Ectodermal cell (in vitro differentiated cells): Measurements from ENCODE around the gene HSD17B3.
"Not testable (repeated sequence)": the region's sequence is repeated elsewhere in the genome, so short reads cannot be mapped to it uniquely, and the experiment has no call there.

Experiments
- H3K27ac ChIP-seq: 2 replicates; pipeline ENCODE4 v1.7.0; 2013; ENCODE audit warnings: mild to moderate bottlenecking, low read depth, low read length; ENCODE audit not compliant: insufficient read depth, poor library complexity, severe bottlenecking
- H3K27me3 ChIP-seq: 2 replicates; pipeline ENCODE4 v1.7.0; 2013; ENCODE audit warnings: mild to moderate bottlenecking, low read length; ENCODE audit not compliant: insufficient read depth, control insufficient read depth, poor library complexity, severe bottlenecking
- H3K36me3 ChIP-seq: one replicate; pipeline ENCODE4 v1.7.0; 2013; ENCODE audit warnings: low read length; ENCODE audit not compliant: control insufficient read depth, insufficient read depth
- H3K4me1 ChIP-seq: one replicate; pipeline ENCODE4 v1.7.0; 2013; ENCODE audit warnings: low read length; ENCODE audit not compliant: control insufficient read depth, insufficient read depth
- H3K4me3 ChIP-seq: 2 replicates; pipeline ENCODE4 v1.7.0; 2013; ENCODE audit warnings: low read depth, low read length, control low read depth; ENCODE audit not compliant: insufficient read depth
- H3K9me3 ChIP-seq: 2 replicates; pipeline ENCODE4 v1.7.0; 2013; ENCODE audit warnings: mild to moderate bottlenecking, low read length, moderate library complexity; ENCODE audit not compliant: control insufficient read depth
- WGBS, 2 experiments: methylation state at CpG; one replicate each; pipeline ENCODE4 v1.1.7; 2013; ENCODE audit warnings: missing lambda C conversion rate in 2 of 2; 5-methylcytosine and 5-hydroxymethylcytosine counted together

Gene HSD17B3

GRCh38 chr9:96333958-96334357 lies 32.0 kb upstream of the HSD17B3 start:
- 88 to 94% methylated on average over 1 of the region's 1 CpG for WGBS, 2 experiments
- no peaks in the 10 kb centered on the region for H3K27me3 ChIP-seq
- no peaks in the 10 kb centered on the region for H3K36me3 ChIP-seq
- H3K4me3 ChIP-seq, result no peak overlapping the region
- no peaks in the 10 kb centered on the region for H3K4me1 ChIP-seq
- H3K9me3 ChIP-seq, result no peaks in the 10 kb centered on the region
- no peak overlapping the region for H3K27ac ChIP-seq

GRCh38 chr9:96331236-96331947 lies 29.4 kb upstream of the HSD17B3 start:
- Histone ChIP-seq H3K27me3 (no peaks in the 10 kb centered on the region), H3K36me3 (no peaks in the 10 kb centered on the region), H3K27ac (no peak overlapping the region), H3K9me3 (no peaks in the 10 kb centered on the region), H3K4me3 (no peak overlapping the region), H3K4me1 (no peaks in the 10 kb centered on the region)
- 84 to 87% methylated on average over 9 of the region's 9 CpGs for WGBS, 2 experiments

DNA sequence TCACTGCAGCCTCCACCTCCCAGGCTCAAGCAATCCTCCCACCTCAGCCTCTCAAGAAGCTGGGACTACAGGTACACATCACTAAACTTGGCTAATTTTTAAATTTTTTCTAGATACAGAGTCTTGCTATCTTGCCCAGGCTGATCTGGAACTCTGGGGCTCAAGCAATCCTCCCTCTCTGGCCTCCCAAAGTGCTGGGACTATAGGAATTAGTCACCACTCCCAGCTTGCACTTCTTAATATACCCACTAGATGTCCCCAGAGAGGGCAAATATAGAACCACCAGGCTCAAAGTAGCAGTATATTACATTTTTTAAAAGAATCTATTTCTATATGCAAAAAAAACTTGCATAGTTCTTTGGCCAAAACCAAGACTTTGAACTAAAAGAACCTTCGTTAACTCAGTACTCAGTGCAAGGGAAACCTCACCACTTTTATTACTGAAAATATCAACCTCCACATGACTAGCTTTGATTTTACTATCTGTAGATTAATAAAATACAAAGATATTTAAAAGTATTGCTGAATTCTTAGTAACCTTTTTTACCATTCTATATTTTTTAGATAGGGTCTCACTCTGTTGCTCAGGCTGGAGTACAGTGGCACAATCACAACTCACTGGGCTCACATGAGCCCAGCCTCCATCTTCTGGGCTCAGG lies 25.8 kb upstream of the HSD17B3 start:
- no peaks in the 10 kb centered on the region for H3K27me3 ChIP-seq
- H3K36me3 ChIP-seq, result no peaks in the 10 kb centered on the region
- H3K4me3 ChIP-seq, result no peak overlapping the region
- no peak overlapping the region for H3K27ac ChIP-seq
- H3K9me3 ChIP-seq, result no peaks in the 10 kb centered on the region
- WGBS, 2 experiments, result 69 to 80% methylated on average over 1 of the region's 1 CpG
- H3K4me1 ChIP-seq, result no peaks in the 10 kb centered on the region

DNA sequence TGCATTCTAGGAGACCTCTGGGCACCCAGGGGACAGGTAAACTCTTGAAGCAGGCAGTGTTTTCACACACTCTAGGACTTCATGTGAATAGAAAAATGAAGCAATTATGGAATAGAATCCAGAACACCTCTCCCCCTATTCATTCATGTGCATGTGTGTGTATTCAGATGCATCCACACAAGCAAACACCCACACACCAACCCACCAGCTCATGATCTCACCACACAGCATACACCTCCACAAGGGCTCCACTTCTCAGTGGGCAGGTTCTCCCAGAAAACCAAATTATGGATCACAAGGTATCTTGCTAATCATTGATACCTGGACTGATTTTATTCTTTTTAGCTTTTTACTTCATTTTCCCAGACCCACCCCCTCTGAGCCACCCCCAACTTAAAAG lies 21.2 kb upstream of the HSD17B3 start:
- Histone ChIP-seq H3K4me3 (no peak overlapping the region), H3K4me1 (peaks cover 9% of the 10 kb centered on the region), H3K36me3 (no peaks in the 10 kb centered on the region), H3K9me3 (no peaks in the 10 kb centered on the region), H3K27ac (no peak overlapping the region), H3K27me3 (no peaks in the 10 kb centered on the region)

DNA sequence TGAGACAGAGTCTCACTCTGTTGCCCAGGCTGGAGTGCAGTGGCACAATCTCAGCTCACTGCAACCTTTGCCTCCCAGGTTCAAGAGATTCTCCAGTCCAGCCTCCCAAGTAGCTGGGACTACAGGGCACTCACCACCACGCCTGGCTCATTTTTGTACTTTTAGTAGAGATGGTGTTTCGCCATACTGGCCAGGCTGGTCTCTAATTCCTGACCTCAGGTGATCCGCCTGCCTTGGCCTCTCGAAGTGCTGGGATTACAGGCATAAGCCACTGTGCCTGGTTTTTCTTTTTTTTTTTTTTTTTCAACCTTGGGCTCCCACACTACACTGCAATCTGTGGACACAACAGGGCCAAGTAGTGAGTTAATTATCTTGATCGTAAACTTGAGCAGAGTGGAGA lies 20.8 kb upstream of the HSD17B3 start:
- not testable (repeated sequence) for H3K4me3 ChIP-seq, H3K9me3 ChIP-seq, H3K4me1 ChIP-seq, H3K27me3 ChIP-seq, H3K36me3 ChIP-seq, H3K27ac ChIP-seq
- WGBS, 2 experiments, result 89 to 94% methylated on average over 5 of the region's 5 CpGs

DNA sequence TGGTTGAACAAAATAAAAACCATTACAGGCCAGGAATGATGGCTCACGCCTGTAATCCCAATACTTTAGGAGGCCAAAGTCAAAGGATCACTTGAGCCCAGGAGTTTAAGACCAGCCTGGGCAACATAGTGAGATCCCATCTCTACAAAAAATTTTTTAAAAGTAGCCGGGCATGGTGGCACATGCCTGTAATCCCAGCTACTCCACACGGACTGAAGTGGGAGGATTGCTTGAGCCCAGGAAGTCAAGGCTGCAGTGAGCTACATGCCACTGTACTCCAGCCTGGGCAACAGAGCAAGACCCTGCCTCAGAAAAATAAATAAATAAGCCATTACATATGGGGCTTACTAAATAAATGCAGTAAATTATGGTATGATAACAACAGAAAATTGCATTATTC lies 20.2 kb upstream of the HSD17B3 start:
- H3K4me1 ChIP-seq, H3K27me3 ChIP-seq, H3K4me3 ChIP-seq, H3K36me3 ChIP-seq, H3K27ac ChIP-seq, H3K9me3 ChIP-seq: not testable (repeated sequence)
- WGBS, 2 experiments, result 90 to 91% methylated on average over 3 of the region's 3 CpGs

DNA sequence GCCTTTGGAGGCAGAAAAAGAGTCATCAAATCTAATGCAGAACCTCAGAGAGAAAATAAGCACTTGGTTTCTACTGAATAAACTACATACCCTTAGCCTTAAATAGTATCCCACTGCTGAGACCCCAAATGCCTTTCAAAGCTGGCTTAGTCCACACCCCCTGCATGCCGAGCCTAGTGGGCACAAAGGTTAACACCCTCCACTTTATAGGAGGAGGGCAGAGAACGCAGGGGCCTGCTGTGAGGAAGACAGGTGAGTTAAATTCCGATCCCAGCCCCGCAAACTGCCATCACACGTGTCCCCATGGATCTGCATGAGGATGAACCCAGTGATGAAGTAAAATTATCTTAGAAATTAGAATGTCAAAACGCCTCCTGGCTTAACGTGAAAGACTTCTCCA lies 19.5 kb upstream of the HSD17B3 start:
- H3K27me3 ChIP-seq, result no peaks in the 10 kb centered on the region
- no peaks in the 10 kb centered on the region for H3K9me3 ChIP-seq
- H3K4me3 ChIP-seq, result no peak overlapping the region
- 40 to 46% methylated on average over 6 to 7 of the region's 7 CpGs for WGBS, 2 experiments
- no peak overlapping the region for H3K27ac ChIP-seq
- no peaks in the 10 kb centered on the region for H3K36me3 ChIP-seq
- H3K4me1 ChIP-seq, result peaks cover 9% of the 10 kb centered on the region

GRCh38 chr9:96320749-96321280 lies 18.8 kb upstream of the HSD17B3 start:
- Histone ChIP-seq H3K27me3 (no peaks in the 10 kb centered on the region), H3K9me3 (no peaks in the 10 kb centered on the region), H3K4me1 (peaks cover 9% of the 10 kb centered on the region), H3K36me3 (no peaks in the 10 kb centered on the region), H3K4me3 (no peak overlapping the region), H3K27ac (no peak overlapping the region)
- WGBS, 2 experiments, result 58 to 62% methylated on average over 8 of the region's 8 CpGs

DNA sequence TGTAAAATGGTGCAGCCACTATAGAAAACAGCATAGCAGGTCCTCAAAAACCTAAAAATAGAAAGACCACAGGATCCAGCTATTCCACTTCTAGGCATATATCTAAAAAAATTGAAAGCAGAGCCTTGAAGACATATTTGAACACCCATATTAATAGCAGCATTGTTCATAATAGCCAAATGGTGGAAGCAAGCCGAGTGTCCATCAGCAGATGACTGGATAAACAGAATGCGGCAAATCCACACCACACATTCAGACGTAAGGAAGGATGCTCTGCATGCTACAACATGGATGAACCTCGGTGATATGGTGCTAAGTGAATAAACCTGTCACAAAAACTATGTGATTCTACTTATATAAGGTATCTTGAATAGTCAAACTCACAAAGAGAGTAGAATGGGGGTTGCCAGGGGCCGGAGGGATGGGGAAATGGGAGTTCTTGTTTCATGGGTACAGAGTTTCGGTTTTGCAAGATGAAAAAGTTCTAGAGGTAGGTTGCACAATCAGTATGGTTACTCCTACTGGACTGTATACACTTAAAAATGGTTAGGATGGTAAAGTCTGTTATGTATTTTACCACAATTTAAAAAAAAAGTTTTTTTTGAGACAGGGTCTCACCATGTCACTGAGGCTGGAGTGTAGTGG lies 17.1 kb upstream of the HSD17B3 start:
- H3K27me3 ChIP-seq, result no peaks in the 10 kb centered on the region
- no peak overlapping the region for H3K27ac ChIP-seq
- H3K9me3 ChIP-seq, result no peaks in the 10 kb centered on the region
- H3K36me3 ChIP-seq, result no peaks in the 10 kb centered on the region
- H3K4me1 ChIP-seq, result peaks cover 9% of the 10 kb centered on the region
- no peak overlapping the region for H3K4me3 ChIP-seq
- 84 to 90% methylated on average over 6 of the region's 6 CpGs for WGBS, 2 experiments

GRCh38 chr9:96317335-96317980 lies 15.5 kb upstream of the HSD17B3 start:
- Histone ChIP-seq H3K4me3 (no peak overlapping the region), H3K36me3 (no peaks in the 10 kb centered on the region), H3K4me1 (peaks cover 9% of the 10 kb centered on the region), H3K9me3 (no peaks in the 10 kb centered on the region), H3K27ac (no peak overlapping the region), H3K27me3 (no peaks in the 10 kb centered on the region)
- 66 to 72% methylated on average over 8 to 9 of the region's 9 CpGs for WGBS, 2 experiments
